H1 (cell line): Measurements from ENCODE around the gene USP37. TPM values are rescaled to one million over a fixed set of nuclear protein-coding genes. Genes with fewer than 3 reads are reported as not detected.

Experiments used
- CTCF ChIA-PET: fragments of 300-600 bp; sonication (Branson Sonifier 250); formaldehyde crosslinking; loops from one replicate; lab custom pipeline; 2021; ENCODE audit not compliant: partially characterized antibody; lab: Charles Lee
- POLR2A ChIA-PET: fragments of 300-600 bp; sonication (Branson Sonifier 250); formaldehyde crosslinking; loops from one replicate; lab custom pipeline; 2021; ENCODE audit warnings: inconsistent platforms; ENCODE audit not compliant: partially characterized antibody; lab: Charles Lee
- DNase-seq, 2 experiments: peaks; one replicate each; pipeline versions ENCODE4 v3.0.0 to v3.0.0-alpha.2; 2010 to 2022; ENCODE audit warnings: low spot score in 2 of 2, low read depth in 1 of 2, mixed read lengths in 1 of 2
- FAIRE-seq: peaks from 2 replicates; lab custom pipeline; 2011; peaks lifted over from hg19 to GRCh38; lab: Jason Lieb, UNC
- H2AFZ ChIP-seq: 2 replicates; pipeline ENCODE4 v1.8.1; 2012; ENCODE audit warnings: low read length, inconsistent platforms
- H2AK5ac ChIP-seq: 2 replicates; pipeline ENCODE4 v1.6.1; 2013; ENCODE audit warnings: low read depth, low read length
- H2BK120ac ChIP-seq: replicated peaks from 2 replicates; pipeline ENCODE3; 2013; ENCODE audit warnings: low read depth, low read length, inconsistent platforms
- H2BK12ac ChIP-seq: 2 replicates; pipeline ENCODE4 v1.6.1; 2013; ENCODE audit warnings: low read depth, low read length
- H2BK15ac ChIP-seq: 2 replicates; pipeline ENCODE4 v1.6.1; 2013; ENCODE audit warnings: low read length
- H2BK20ac ChIP-seq: 2 replicates; pipeline ENCODE4 v1.6.1; 2013; ENCODE audit warnings: low read length
- H2BK5ac ChIP-seq: 2 replicates; pipeline ENCODE4 v1.6.1; 2013; ENCODE audit warnings: low read depth, low read length
- H3K14ac ChIP-seq: 2 replicates; pipeline ENCODE4 v1.6.1; 2013; ENCODE audit warnings: inconsistent platforms; ENCODE audit not compliant: insufficient read length
- H3K18ac ChIP-seq: 2 replicates; pipeline ENCODE4 v1.6.1; 2013; ENCODE audit warnings: low read length; ENCODE audit errors: extremely low read depth
- H3K23ac ChIP-seq: 2 replicates; pipeline ENCODE4 v1.6.1; 2013; ENCODE audit warnings: inconsistent platforms; ENCODE audit not compliant: insufficient read length
- H3K23me2 ChIP-seq: 2 replicates; pipeline ENCODE4 v1.6.1; 2013; ENCODE audit warnings: low read depth, low read length
- H3K27ac ChIP-seq: 2 replicates; pipeline ENCODE4 v1.6.1; 2011; ENCODE audit warnings: low read depth, low read length, inconsistent platforms
- H3K27me3 ChIP-seq, 4 experiments: replicated peaks in 1 of 4; 1 replicate in 1 of 4; 2 replicates in 3 of 4; pipeline versions ENCODE4 v1.6.1 to v1.8.1; 2011 to 2013; ENCODE audit warnings: low read length in 3 of 4, mild to moderate bottlenecking in 3 of 4, inconsistent platforms in 2 of 4, mixed read lengths in 2 of 4, moderate library complexity in 1 of 4; ENCODE audit not compliant: control insufficient read depth in 3 of 4, insufficient read depth in 3 of 4; ENCODE audit errors: extremely low read depth in 1 of 4
- H3K36me3 ChIP-seq, 4 experiments: 2 replicates each; pipeline versions ENCODE4 v1.6.1 to v1.8.1; 2011 to 2013; ENCODE audit warnings: mild to moderate bottlenecking in 4 of 4, low read length in 3 of 4, moderate library complexity in 2 of 4, control low read depth in 1 of 4, inconsistent platforms in 1 of 4; ENCODE audit not compliant: insufficient read depth in 4 of 4, control insufficient read depth in 2 of 4
- H3K4ac ChIP-seq: replicated peaks from 2 replicates; pipeline ENCODE3; 2013; ENCODE audit warnings: low read length, low read depth, mixed read lengths, inconsistent platforms; ENCODE audit not compliant: insufficient read length
- H3K4me1 ChIP-seq, 4 experiments: replicated peaks in 1 of 4; 1 replicate in 1 of 4; 2 replicates in 3 of 4; pipeline versions ENCODE4 v1.6.1 to v1.8.1; 2011 to 2013; ENCODE audit warnings: low read length in 3 of 4, inconsistent platforms in 2 of 4, mixed read lengths in 1 of 4; ENCODE audit not compliant: insufficient read depth in 4 of 4, control insufficient read depth in 3 of 4
- H3K4me2 ChIP-seq, 2 experiments: 2 replicates each; pipeline versions ENCODE4 v1.6.1 to v1.8.1; 2011 to 2013; ENCODE audit warnings: low read depth in 2 of 2, low read length in 2 of 2, control low read depth in 1 of 2, inconsistent platforms in 1 of 2, mild to moderate bottlenecking in 1 of 2; ENCODE audit not compliant: insufficient read depth in 1 of 2
- H3K4me3 ChIP-seq, 4 experiments: fragments of 200-600, 300-600 bp in 1 of 4; sonication (generic), shearing (Covaris generic), sonication (Bioruptor Twin) in 1 of 4; 2 replicates each; pipeline versions ENCODE4 v1.5.1 to v1.8.1; 2011 to 2016; ENCODE audit warnings: low read length in 4 of 4, low read depth in 3 of 4, control low read depth in 2 of 4, inconsistent platforms in 2 of 4, mild to moderate bottlenecking in 2 of 4, mixed read lengths in 1 of 4, moderate library complexity in 1 of 4; ENCODE audit not compliant: insufficient read depth in 2 of 4; ENCODE audit errors: extremely low read depth in 1 of 4
- H3K56ac ChIP-seq: replicated peaks from 2 replicates; pipeline ENCODE3; 2013; ENCODE audit warnings: low read depth, mild to moderate bottlenecking, mixed read lengths, low read length, inconsistent platforms; ENCODE audit not compliant: insufficient read length
- H3K79me1 ChIP-seq: 2 replicates; pipeline ENCODE4 v1.6.1; 2013; ENCODE audit warnings: low read depth, low read length, control low read depth
- H3K79me2 ChIP-seq, 2 experiments: 2 replicates each; pipeline versions ENCODE4 v1.6.1 to v1.8.1; 2012 to 2013; ENCODE audit warnings: low read length in 2 of 2, mild to moderate bottlenecking in 2 of 2, inconsistent platforms in 1 of 2; ENCODE audit not compliant: insufficient read depth in 2 of 2, control insufficient read depth in 1 of 2
- H3K9ac ChIP-seq, 4 experiments: replicated peaks in 1 of 4; 1 replicate in 1 of 4; 2 replicates in 3 of 4; pipeline versions ENCODE4 v1.6.1 to v1.8.1; 2011 to 2013; ENCODE audit warnings: low read depth in 3 of 4, low read length in 3 of 4, control low read depth in 2 of 4, mild to moderate bottlenecking in 2 of 4, moderate library complexity in 2 of 4, inconsistent platforms in 1 of 4; ENCODE audit errors: extremely low read depth in 1 of 4
- H3K9me3 ChIP-seq, 2 experiments: 2 replicates each; pipeline versions ENCODE4 v1.6.1 to v1.8.1; 2012 to 2013; ENCODE audit warnings: mild to moderate bottlenecking in 2 of 2, moderate library complexity in 2 of 2, control low read depth in 1 of 2, inconsistent platforms in 1 of 2, low read depth in 1 of 2, low read length in 1 of 2, mixed read lengths in 1 of 2; ENCODE audit not compliant: insufficient read depth in 2 of 2
- H4K20me1 ChIP-seq, 2 experiments: replicated peaks in 1 of 2; 2 replicates each; pipeline versions ENCODE3 to v1.8.1; 2011 to 2013; ENCODE audit warnings: inconsistent platforms in 2 of 2, low read length in 2 of 2, mild to moderate bottlenecking in 1 of 2; ENCODE audit not compliant: insufficient read depth in 2 of 2, control insufficient read depth in 1 of 2
- H4K5ac ChIP-seq: 2 replicates; pipeline ENCODE4 v1.6.1; 2013; ENCODE audit warnings: low read length, low read depth, mixed read lengths, inconsistent platforms; ENCODE audit not compliant: insufficient read length
- H4K8ac ChIP-seq: 2 replicates; pipeline ENCODE4 v1.8.0; 2013; ENCODE audit warnings: mild to moderate bottlenecking, moderate library complexity, low read length, inconsistent platforms; ENCODE audit not compliant: insufficient read depth; ENCODE audit errors: extremely low read depth
- H4K91ac ChIP-seq: replicated peaks from 2 replicates; pipeline ENCODE3; 2013; ENCODE audit warnings: low read length, mixed read lengths, inconsistent platforms; ENCODE audit not compliant: insufficient read length
- BRCA1 ChIP-seq: IDR thresholded peaks from 2 replicates; pipeline ENCODE4 v1.6.1; 2012; ENCODE audit warnings: low read depth, low read length, improper control_type of control experiment
- CBX8 ChIP-seq: fragments of 300-800, 300-1000 bp; sonication (generic); IDR thresholded peaks from 2 replicates; pipeline ENCODE4 v1.7.1; 2016; ENCODE audit warnings: low read depth, low read length, borderline replicate concordance
- CEBPB ChIP-seq: IDR thresholded peaks from 2 replicates; pipeline ENCODE4 v1.6.1; 2012; ENCODE audit warnings: low read depth, low read length
- CHD1 ChIP-seq: IDR thresholded peaks from 2 replicates; pipeline ENCODE4 v1.6.1; 2012; ENCODE audit warnings: low read depth, low read length, improper control_type of control experiment
- CHD2 ChIP-seq: IDR thresholded peaks from 2 replicates; pipeline ENCODE4 v1.6.1; 2012; ENCODE audit warnings: low read length, improper control_type of control experiment
- EGR1 ChIP-seq: IDR thresholded peaks from 2 replicates; pipeline ENCODE4 v1.6.1; 2011; ENCODE audit warnings: low read depth, low read length, borderline replicate concordance
- EZH2 ChIP-seq: fragments of 200-600 bp; sonication (generic); IDR thresholded peaks from 2 replicates; pipeline ENCODE4 v1.7.1; 2012; ENCODE audit warnings: low read depth, mild to moderate bottlenecking, moderate library complexity, low read length, inconsistent platforms; ENCODE audit not compliant: severe bottlenecking
- GTF2F1 ChIP-seq: IDR thresholded peaks from 2 replicates; pipeline ENCODE4 v1.6.1; 2012; ENCODE audit warnings: low read depth, low read length, improper control_type of control experiment, borderline replicate concordance
- POLR2AphosphoS5 ChIP-seq: IDR thresholded peaks from 2 replicates; pipeline ENCODE4 v1.6.1; 2011; ENCODE audit warnings: low read depth, low read length
- POU5F1 ChIP-seq: IDR thresholded peaks from 2 replicates; pipeline ENCODE4 v1.6.1; 2011; ENCODE audit warnings: low read depth, mild to moderate bottlenecking, low read length, moderate library complexity
- SP1 ChIP-seq: IDR thresholded peaks from 2 replicates; pipeline ENCODE4 v1.6.1; 2011; ENCODE audit warnings: low read depth, low read length
- TAF1 ChIP-seq: IDR thresholded peaks from 2 replicates; pipeline ENCODE4 v1.6.1; 2011; ENCODE audit warnings: mild to moderate bottlenecking, low read depth, low read length
- TCF12 ChIP-seq: IDR thresholded peaks from 2 replicates; pipeline ENCODE4 v1.6.1; 2011; ENCODE audit warnings: low read depth, mild to moderate bottlenecking, low read length
- YY1 ChIP-seq: IDR thresholded peaks from 2 replicates; pipeline ENCODE4 v1.6.1; 2011; ENCODE audit warnings: low read depth, mild to moderate bottlenecking, low read length
- WGBS, 2 experiments: shearing (Covaris generic) in 1 of 2; methylation state at CpG; one replicate each; pipeline versions ENCODE4 v1.1.6 to v1.1.7; 2013 to 2015; ENCODE audit warnings: low lambda C conversion rate in 2 of 2, mixed read lengths in 2 of 2, inconsistent platforms in 1 of 2, low coverage in 1 of 2, missing lambda C conversion rate in 1 of 2; ENCODE audit not compliant: insufficient replicate concordance in 2 of 2, insufficient coverage in 1 of 2, insufficient read length in 1 of 2; ENCODE audit errors: extremely low coverage in 1 of 2, missing lambda C conversion rate in 1 of 2; 5-methylcytosine and 5-hydroxymethylcytosine counted together
- polyA plus RNA-seq, 7 experiments: library from polyadenylated mRNA; depleted of rRNA in 3 of 7; stranded (reverse) in 5 of 7; unstranded in 2 of 7; fragments of >200 nt in 5 of 7; fragments of 200-250 nt in 2 of 7; gene quantifications; 1 replicate in 5 of 7; 2 replicates in 1 of 7; 4 replicates in 1 of 7; pipeline versions ENCODE4 v1.2.1 to v1.2.3, GENCODE V29; 2011 to 2013; ENCODE audit warnings: missing spikeins in 2 of 7, mixed read lengths in 2 of 7
- total RNA-seq: library from RNA; stranded (reverse); fragmentation: NEBNext Ultra II Directional; extraction: Animal tissue kit (Norgen Biotek cat#: 25700); gene quantifications from 2 replicates; pipeline ENCODE4 v1.2.1, GENCODE V29; 2021
- TF ChIP-seq, protein P1 (sequence below): IDR thresholded peaks from 2 replicates; pipeline ENCODE4 v1.6.1; 2011; ENCODE audit warnings: low read length, improper control_type of control experiment

USP37 gene
- total and polyA plus RNA-seq, 2 of the 8 experiments (the other 6 are each of a cell fraction or from before 2014, with no cell fraction given), result 3.8 to 29.1 TPM

DNA sequence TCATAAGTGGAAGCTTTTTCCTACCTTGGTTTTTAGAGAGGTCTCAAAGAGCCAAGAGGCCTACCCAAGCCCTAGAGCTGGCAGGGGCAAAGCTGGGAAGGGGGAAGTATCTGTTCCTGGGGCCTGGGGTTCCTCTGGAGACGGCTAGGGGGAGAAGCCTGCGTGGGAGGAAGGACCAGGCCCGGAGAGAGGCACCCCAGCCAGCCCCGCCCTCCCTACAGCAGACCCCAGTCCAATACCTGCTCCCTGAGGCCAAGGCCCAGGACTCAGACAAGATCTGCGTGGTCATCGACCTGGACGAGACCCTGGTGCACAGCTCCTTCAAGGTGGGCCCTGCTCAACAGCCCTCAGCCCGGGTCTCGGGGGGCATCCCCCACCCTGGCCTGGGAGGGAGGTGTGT, 166.3 kb downstream of the USP37 start:
- H3K56ac ChIP-seq, result no peak overlapping the region
- no peak overlapping the region for H3K18ac ChIP-seq
- H3K4ac ChIP-seq, result no peak overlapping the region
- H3K9me3 ChIP-seq, result no peaks in the 10 kb centered on the region
- H2BK12ac ChIP-seq, result no peak overlapping the region
- no peak overlapping the region for H2AFZ ChIP-seq
- peaks cover 17 to 27% (median 26%) of the 10 kb centered on the region in 4 experiments for H3K27me3 ChIP-seq
- H2BK120ac ChIP-seq, result no peak overlapping the region
- H3K4me3 ChIP-seq, result no peak overlapping the region
- H3K4me2 ChIP-seq, result no peak overlapping the region; a peak in 1 of 4 replicates
- H2BK15ac ChIP-seq, result no peak overlapping the region
- H3K14ac ChIP-seq, result no peak overlapping the region
- FAIRE-seq (no peak), DNase-seq (no peak)
- peaks cover 0 to 2% of the 10 kb centered on the region in 2 experiments for H4K20me1 ChIP-seq
- H3K79me1 ChIP-seq, result no peaks in the 10 kb centered on the region
- no peaks in the 10 kb centered on the region for H3K79me2 ChIP-seq
- peaks cover 24% of the 10 kb centered on the region; the same call in 1 of the 2 replicates for H3K23me2 ChIP-seq
- WGBS, 2 experiments, result 73% methylated on average over 9 of the region's 9 CpGs; no CpG with 5 or more reads in 1 of the 2 experiments
- peaks cover 0 to 11% (median 4%) of the 10 kb centered on the region in 4 experiments; a peak in 2 of 8 replicates for H3K36me3 ChIP-seq
- H3K9ac ChIP-seq, result no peak overlapping the region
- H2AK5ac ChIP-seq, result no peak overlapping the region
- peaks cover 8 to 42% (median 32%) of the 10 kb centered on the region in 4 experiments for H3K4me1 ChIP-seq
- H3K27ac ChIP-seq, result no peak overlapping the region
- no peak overlapping the region for H2BK20ac ChIP-seq
- no peak overlapping the region for H4K91ac ChIP-seq
- H2BK5ac ChIP-seq, result no peak overlapping the region
- no peak overlapping the region for H4K8ac ChIP-seq
- CTCF ChIA-PET, result interaction anchor here (0.6 to 2.7 kb wide), 8 partner anchors 45 to 130 kb away, joined by 3 to 8 read pairs (median 4); no protein-coding TSS in a partner anchor
- no peak overlapping the region for H4K5ac ChIP-seq
- POLR2A ChIA-PET, result interaction anchor here (4.5 to 5.5 kb wide), 2 partner anchors 6 to 131 kb away, joined by 16 to 35 read pairs; partner anchors contain the start of genes AAMP and PNKD
- no peak overlapping the region for H3K23ac ChIP-seq
- TF ChIP-seq CEBPB (no peak), GTF2F1 (no peak), CHD1 (no peak), SP1 (no peak), EZH2 (no peak), POU5F1 (no peak), BRCA1 (no peak), YY1 (no peak), CBX8 (no peak), CHD2 (no peak), POLR2AphosphoS5 (no peak), TAF1 (no peak), TCF12 (no peak), EGR1 (no peak)
- TF ChIP-seq, protein P1, sequence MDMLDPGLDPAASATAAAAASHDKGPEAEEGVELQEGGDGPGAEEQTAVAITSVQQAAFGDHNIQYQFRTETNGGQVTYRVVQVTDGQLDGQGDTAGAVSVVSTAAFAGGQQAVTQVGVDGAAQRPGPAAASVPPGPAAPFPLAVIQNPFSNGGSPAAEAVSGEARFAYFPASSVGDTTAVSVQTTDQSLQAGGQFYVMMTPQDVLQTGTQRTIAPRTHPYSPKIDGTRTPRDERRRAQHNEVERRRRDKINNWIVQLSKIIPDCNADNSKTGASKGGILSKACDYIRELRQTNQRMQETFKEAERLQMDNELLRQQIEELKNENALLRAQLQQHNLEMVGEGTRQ, result no peak
